ENCODE measurements around the gene DPP10. TPM values are rescaled to one million over a fixed set of nuclear protein-coding genes. Genes with fewer than 3 reads are reported as not detected.

The DPP10 gene
- polyA plus RNA-seq, 12 donors: 0.17 to 4.5 (median 0.87) TPM; not detected in 2

- no peak for DNase-seq
Observed at GRCh38 chr2:115558725-115559124, 1116.3 kb downstream of the DPP10 start.

GRCh38 chr2:115560666-115561065 is 1118.2 kb downstream of the DPP10 start:
- DNase-seq: no peak

GRCh38 chr2:115568643-115569042 is 1126.2 kb downstream of the DPP10 start:
- no peak for DNase-seq

- DNase-seq: no peak
Observed at GRCh38 chr2:115569547-115569946, 1127.1 kb downstream of the DPP10 start.

GRCh38 chr2:115572746-115573145 is 1130.3 kb downstream of the DPP10 start:
- no peak for DNase-seq

GRCh38 chr2:115573756-115574155 is 1131.3 kb downstream of the DPP10 start:
- no peak for DNase-seq

- no peak for DNase-seq
Observed at GRCh38 chr2:115574667-115575066, 1132.2 kb downstream of the DPP10 start.

- DNase-seq: no peak
Observed at GRCh38 chr2:115580784-115581183, 1138.3 kb downstream of the DPP10 start.

- DNase-seq: no peak
Observed at GRCh38 chr2:115584507-115584906, 1142.1 kb downstream of the DPP10 start.

GRCh38 chr2:115596659-115597375 is 1154.4 kb downstream of the DPP10 start:
- no peak for DNase-seq

- no peak for DNase-seq
Observed at GRCh38 chr2:115603285-115603684, 1160.8 kb downstream of the DPP10 start.

GRCh38 chr2:115606350-115606749 is 1163.9 kb downstream of the DPP10 start:
- DNase-seq: no peak

GRCh38 chr2:115609978-115610377 is 1167.5 kb downstream of the DPP10 start:
- DNase-seq: no peak

- no peak for DNase-seq
Observed at GRCh38 chr2:115610888-115611287, 1168.4 kb downstream of the DPP10 start.

- DNase-seq: no peak
Observed at GRCh38 chr2:115624332-115624731, 1181.9 kb downstream of the DPP10 start.

- DNase-seq: no peak
Observed at GRCh38 chr2:115634578-115634977, 1192.1 kb downstream of the DPP10 start.

GRCh38 chr2:115635430-115635829 is 1193.0 kb downstream of the DPP10 start:
- DNase-seq: no peak

- no peak for DNase-seq
Observed at GRCh38 chr2:115649731-115650130, 1207.3 kb downstream of the DPP10 start.

GRCh38 chr2:115650827-115651226 is 1208.4 kb downstream of the DPP10 start:
- DNase-seq: no peak

- DNase-seq: no peak
Observed at GRCh38 chr2:115652652-115653051, 1210.2 kb downstream of the DPP10 start.

- DNase-seq: no peak
Observed at GRCh38 chr2:115654362-115654761, 1211.9 kb downstream of the DPP10 start.

GRCh38 chr2:115678129-115678528 is 1235.7 kb downstream of the DPP10 start:
- DNase-seq: no peak

- DNase-seq: no peak
Observed at GRCh38 chr2:115684345-115684744, 1241.9 kb downstream of the DPP10 start.

- no peak for DNase-seq
Observed at GRCh38 chr2:115691409-115691808, 1249.0 kb downstream of the DPP10 start.

Measured in muscle of arm (tissue), 12 donors.